WI38 (cell line): ENCODE data around the gene HSPA12A.

Source experiments
- H3K4me3 ChIP-seq: 2 replicates; pipeline ENCODE4 v1.5.1; 2011; ENCODE audit warnings: low read depth, mild to moderate bottlenecking, control low read depth, low read length
- TF ChIP-seq, protein P1 (sequence below): IDR thresholded peaks from 2 replicates; pipeline ENCODE4 v1.5.1; 2012; ENCODE audit warnings: low read depth, mild to moderate bottlenecking, control low read depth, low read length

HSPA12A gene

DNA sequence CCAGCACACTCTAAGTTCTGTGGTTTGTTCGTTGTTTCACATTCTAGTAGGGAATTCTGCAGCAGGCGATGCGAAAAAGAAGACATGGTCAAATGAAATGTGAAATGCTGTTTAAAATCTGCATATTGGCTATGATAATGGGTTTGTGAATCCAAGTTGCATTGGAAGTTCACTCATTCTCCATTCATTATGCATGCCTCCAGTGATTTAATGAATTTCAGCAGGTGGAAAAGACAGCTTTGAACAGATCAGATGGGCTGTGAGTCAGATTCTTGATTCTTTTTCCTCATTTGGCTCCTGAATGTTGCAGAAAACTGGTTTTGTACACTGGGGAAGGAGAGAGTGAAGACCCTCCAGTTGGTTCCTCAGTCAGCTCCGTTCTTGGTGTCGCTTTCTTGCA lies 69.5 kb downstream of the HSPA12A start:
- no peak overlapping the region for H3K4me3 ChIP-seq

DNA sequence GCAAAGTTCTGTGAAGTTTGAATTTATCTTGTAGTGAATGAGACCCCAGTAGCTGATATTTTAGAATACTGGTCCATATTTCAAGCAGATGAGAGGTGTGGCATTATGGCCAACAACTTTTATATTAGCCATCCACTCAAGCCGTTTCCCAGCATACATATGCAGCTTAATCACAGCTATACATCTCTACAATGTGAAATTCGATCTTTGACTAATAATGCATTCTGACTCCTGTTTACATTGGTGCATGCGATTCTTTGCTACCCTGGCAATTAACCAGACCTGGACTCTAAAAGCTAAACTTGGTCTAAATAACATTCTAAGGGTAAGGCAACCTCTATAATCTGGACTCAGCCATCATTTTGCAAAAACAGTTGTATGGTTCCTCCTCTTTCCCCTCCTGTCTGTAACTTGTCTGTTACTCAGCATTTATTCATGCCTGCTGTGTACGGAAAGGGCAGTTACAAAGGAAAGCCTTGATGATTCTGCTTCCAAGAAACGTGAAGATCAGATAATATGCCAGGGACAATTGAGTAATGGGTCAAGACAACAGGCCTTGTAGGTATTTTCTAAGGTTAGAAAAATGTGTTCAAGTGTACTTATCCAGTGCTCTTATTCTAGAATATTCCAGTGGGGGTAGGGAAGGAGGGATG lies 71.0 kb downstream of the HSPA12A start:
- no peak overlapping the region for H3K4me3 ChIP-seq
- TF ChIP-seq, protein P1, sequence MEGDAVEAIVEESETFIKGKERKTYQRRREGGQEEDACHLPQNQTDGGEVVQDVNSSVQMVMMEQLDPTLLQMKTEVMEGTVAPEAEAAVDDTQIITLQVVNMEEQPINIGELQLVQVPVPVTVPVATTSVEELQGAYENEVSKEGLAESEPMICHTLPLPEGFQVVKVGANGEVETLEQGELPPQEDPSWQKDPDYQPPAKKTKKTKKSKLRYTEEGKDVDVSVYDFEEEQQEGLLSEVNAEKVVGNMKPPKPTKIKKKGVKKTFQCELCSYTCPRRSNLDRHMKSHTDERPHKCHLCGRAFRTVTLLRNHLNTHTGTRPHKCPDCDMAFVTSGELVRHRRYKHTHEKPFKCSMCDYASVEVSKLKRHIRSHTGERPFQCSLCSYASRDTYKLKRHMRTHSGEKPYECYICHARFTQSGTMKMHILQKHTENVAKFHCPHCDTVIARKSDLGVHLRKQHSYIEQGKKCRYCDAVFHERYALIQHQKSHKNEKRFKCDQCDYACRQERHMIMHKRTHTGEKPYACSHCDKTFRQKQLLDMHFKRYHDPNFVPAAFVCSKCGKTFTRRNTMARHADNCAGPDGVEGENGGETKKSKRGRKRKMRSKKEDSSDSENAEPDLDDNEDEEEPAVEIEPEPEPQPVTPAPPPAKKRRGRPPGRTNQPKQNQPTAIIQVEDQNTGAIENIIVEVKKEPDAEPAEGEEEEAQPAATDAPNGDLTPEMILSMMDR, result no peak

More for the DNA sequence above, 69.5 kb downstream of the HSPA12A start:
- TF ChIP-seq, protein P1, result no peak

DNA sequence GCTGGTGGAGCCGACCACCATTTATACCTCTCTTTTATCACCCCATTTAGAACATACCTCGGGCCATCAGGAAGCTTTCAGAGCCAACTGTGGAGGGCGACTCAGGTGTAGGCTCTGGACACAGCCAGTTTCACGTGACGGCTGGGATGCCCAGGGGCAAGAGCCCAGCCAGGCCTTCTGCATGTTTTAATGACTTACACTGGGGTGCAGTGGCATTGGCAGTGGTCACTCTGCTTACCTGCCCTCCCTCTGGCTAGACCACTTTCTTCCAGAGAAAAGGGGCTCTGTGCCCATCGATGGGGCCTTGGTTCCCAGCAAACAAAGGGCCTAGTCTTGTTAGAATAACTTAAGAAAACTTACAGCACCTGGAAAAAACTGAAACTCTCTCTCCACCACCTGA lies 71.7 kb downstream of the HSPA12A start:
- no peak overlapping the region for H3K4me3 ChIP-seq
- TF ChIP-seq, protein P1, result no peak

DNA sequence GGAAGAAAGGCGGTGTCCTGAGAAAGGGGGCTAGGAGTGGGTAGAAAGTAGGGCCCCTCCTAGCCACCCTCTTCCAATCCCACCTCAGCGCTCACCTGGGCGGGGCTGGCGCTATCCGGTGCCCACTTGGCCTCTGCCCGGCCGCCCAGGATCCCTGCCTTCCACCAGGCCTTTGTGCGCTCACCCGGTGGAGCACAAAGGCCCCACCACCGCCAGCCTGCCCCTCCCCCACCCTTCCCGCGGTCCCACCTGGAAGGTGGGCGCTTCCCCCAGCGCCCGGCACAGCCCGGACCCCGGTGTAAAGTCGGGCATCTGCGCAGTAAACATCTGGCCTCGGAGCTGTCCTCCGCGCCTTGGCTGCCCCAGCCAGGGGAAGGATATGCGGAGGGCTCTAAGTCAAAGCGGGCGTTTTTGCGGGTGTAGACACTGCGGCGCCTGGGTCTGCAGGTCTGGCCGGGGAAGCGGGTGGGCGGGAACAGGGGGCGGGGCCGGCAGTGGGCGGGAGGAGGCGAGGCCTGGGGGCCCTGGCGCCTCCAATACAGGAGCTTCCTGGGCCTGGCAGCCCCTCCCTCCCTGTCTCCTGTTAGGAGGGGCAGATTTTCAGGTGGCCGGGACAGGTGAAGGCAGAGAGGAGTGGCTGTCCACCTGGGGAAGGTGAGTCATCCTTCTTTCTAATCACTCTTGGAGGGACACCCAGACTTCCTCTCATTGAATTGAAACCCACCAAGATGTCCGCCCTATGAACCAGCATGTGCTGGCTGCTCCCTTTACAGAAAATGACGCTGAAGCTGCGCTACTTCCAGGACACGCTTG lies 72.3 kb downstream of the HSPA12A start:
- H3K4me3 ChIP-seq, result no peak overlapping the region
- TF ChIP-seq, protein P1, result no peak

DNA sequence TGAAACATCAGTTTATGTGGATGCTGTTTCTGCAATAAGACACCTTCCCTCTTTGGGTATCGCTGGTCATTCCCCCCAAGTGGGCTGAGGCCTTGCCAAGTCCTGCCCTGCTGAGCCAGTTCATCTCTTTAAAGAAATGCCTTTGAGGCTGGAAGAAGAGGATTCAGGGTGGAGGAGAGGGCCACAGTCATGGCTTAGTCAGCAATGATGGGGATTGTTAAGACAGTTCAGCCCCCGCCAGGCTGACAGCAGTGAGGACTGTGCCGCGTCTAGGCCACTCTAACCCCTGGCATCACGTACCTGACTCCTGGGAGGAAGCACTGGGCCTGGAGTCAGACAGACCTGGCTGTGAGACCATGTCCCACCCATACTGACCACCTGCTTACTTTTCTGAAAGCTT lies 73.3 kb downstream of the HSPA12A start:
- TF ChIP-seq, protein P1, result no peak
- H3K4me3 ChIP-seq, result no peak overlapping the region

DNA sequence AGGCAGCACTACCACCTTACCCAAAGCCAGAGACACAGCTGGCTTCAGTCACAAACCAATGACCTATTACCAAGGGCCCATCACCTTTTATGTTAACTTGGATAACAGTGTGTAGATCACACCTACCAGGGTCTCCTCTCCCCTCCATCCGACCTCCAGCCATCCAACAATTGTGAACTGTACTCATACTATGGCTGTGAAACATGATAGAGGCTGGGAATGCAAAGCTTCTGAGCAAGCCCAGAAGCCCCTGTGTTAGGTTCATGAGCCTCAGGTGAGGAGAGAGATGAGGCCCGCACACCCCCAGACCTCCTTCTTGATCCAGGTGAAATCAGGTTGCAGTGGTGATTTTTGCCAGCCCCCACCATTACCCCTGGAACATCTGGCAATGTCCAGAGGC lies 73.9 kb downstream of the HSPA12A start:
- TF ChIP-seq, protein P1, result no peak
- H3K4me3 ChIP-seq, result no peak overlapping the region

DNA sequence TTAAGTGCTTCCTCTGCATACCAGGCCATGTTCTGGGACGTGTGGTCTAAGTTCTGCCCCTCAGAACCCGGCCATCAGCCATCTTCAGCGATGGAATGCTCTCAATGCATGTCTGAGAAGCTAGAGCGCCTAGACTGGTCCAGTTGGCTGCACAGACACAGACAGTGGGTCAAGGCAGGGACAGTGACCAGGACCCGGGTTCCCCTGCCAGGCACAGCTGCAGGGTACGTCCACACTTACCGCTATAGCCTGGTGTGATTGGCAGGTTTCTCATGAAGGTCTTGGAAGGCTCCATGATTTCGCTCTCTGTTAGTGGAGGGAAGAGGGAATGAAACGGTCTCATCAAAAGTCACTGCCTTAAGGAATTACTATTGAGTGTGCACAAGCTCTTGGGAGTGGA lies 74.3 kb downstream of the HSPA12A start:
- TF ChIP-seq, protein P1, result no peak
- no peak overlapping the region for H3K4me3 ChIP-seq
